ENCODE results near the gene IPO7.

DNA sequence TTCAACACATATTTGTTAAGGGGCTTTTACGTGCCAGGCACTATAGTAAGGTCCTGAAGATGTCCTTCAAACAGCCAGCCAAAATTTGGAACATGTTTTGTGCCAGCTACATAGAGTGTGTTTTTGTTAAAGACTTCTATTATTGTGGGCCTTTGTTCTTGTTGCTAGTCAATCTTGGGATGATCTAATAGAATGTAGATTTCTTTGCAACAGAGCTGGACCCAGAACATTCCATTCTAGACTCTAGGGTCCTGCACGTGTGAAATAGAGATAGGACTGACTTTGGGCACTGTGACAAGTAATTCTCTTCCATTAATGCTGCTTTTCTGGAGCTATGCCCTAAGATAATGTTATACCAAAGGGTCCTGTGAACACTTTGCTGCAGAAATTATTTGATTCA is 16.9 kb upstream of the IPO7 start:
- TF ChIP-seq, protein P1, sequence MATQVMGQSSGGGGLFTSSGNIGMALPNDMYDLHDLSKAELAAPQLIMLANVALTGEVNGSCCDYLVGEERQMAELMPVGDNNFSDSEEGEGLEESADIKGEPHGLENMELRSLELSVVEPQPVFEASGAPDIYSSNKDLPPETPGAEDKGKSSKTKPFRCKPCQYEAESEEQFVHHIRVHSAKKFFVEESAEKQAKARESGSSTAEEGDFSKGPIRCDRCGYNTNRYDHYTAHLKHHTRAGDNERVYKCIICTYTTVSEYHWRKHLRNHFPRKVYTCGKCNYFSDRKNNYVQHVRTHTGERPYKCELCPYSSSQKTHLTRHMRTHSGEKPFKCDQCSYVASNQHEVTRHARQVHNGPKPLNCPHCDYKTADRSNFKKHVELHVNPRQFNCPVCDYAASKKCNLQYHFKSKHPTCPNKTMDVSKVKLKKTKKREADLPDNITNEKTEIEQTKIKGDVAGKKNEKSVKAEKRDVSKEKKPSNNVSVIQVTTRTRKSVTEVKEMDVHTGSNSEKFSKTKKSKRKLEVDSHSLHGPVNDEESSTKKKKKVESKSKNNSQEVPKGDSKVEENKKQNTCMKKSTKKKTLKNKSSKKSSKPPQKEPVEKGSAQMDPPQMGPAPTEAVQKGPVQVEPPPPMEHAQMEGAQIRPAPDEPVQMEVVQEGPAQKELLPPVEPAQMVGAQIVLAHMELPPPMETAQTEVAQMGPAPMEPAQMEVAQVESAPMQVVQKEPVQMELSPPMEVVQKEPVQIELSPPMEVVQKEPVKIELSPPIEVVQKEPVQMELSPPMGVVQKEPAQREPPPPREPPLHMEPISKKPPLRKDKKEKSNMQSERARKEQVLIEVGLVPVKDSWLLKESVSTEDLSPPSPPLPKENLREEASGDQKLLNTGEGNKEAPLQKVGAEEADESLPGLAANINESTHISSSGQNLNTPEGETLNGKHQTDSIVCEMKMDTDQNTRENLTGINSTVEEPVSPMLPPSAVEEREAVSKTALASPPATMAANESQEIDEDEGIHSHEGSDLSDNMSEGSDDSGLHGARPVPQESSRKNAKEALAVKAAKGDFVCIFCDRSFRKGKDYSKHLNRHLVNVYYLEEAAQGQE (IDR thresholded peaks at IDR 0.05; ENCODE audit: insufficient read depth in 1 of 2, low read depth in 2 of 2, low read length in 1 of 2) = no peak
- TF ChIP-seq, protein P2, sequence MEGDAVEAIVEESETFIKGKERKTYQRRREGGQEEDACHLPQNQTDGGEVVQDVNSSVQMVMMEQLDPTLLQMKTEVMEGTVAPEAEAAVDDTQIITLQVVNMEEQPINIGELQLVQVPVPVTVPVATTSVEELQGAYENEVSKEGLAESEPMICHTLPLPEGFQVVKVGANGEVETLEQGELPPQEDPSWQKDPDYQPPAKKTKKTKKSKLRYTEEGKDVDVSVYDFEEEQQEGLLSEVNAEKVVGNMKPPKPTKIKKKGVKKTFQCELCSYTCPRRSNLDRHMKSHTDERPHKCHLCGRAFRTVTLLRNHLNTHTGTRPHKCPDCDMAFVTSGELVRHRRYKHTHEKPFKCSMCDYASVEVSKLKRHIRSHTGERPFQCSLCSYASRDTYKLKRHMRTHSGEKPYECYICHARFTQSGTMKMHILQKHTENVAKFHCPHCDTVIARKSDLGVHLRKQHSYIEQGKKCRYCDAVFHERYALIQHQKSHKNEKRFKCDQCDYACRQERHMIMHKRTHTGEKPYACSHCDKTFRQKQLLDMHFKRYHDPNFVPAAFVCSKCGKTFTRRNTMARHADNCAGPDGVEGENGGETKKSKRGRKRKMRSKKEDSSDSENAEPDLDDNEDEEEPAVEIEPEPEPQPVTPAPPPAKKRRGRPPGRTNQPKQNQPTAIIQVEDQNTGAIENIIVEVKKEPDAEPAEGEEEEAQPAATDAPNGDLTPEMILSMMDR (IDR thresholded peaks at IDR 0.05) = no peak
- no peak for TF ChIP-seq POLR2AphosphoS5 (IDR thresholded peaks at IDR 0.05; ENCODE audit: low read depth, low read length)
- TF ChIP-seq TCF7L2 (IDR thresholded peaks at IDR 0.05; ENCODE audit: low read depth, low read length) = no peak
- TF ChIP-seq SIN3A (IDR thresholded peaks at IDR 0.05; ENCODE audit: borderline replicate concordance, insufficient read depth, low read depth, low read length) = no peak
